AG09319 (cell line): Measurements from ENCODE around the gene BPIFA3.

Source experiments
- DNase-seq: peaks from one replicate; pipeline ENCODE4 v3.0.0-alpha.2; 2010; ENCODE audit warnings: low read depth; ENCODE audit errors: extremely low read depth
- CTCF ChIP-seq: IDR thresholded peaks from 2 replicates; pipeline ENCODE4 v1.5.1; 2011; ENCODE audit warnings: low read depth, mild to moderate bottlenecking, inconsistent platforms, low read length, moderate library complexity

BPIFA3 gene

GRCh38 chr20:33275215-33275614 is 58.1 kb downstream of the BPIFA3 start:
- TF ChIP-seq CTCF: no peak

GRCh38 chr20:33275871-33276270 is 58.7 kb downstream of the BPIFA3 start:
- TF ChIP-seq CTCF: no peak
- no peak for DNase-seq

More at GRCh38 chr20:33275215-33275614, 58.1 kb downstream of the BPIFA3 start:
- no peak for DNase-seq

- no peak for TF ChIP-seq CTCF
- no peak for DNase-seq
Measured at GRCh38 chr20:33276303-33277113, 59.4 kb downstream of the BPIFA3 start.
